GM23248 (cell line): Measurements from ENCODE around the gene NAV2. TPM values are rescaled to one million over a fixed set of nuclear protein-coding genes. Genes with fewer than 3 reads are reported as not detected.
A peak's percentile ranks its signal among the peaks of the same experiment; 100 is the strongest.

Source experiments
- DNase-seq: peaks from one replicate; pipeline ENCODE4 v3.0.0-alpha.2; 2015
- H2AFZ ChIP-seq: fragments of 200-600 bp; sonication (generic); 2 replicates; pipeline ENCODE4 v1.6.1; 2016; ENCODE audit warnings: antibody characterized with exemption
- H3F3A ChIP-seq: fragments of 200-600 bp; sonication (generic); 2 replicates; pipeline ENCODE4 v1.6.1; 2016; ENCODE audit warnings: mild to moderate bottlenecking, antibody characterized with exemption, mixed run types; ENCODE audit not compliant: insufficient read depth
- H3K27ac ChIP-seq: fragments of 200-600 bp; sonication (generic); 2 replicates; pipeline ENCODE4 v1.5.1; 2016; ENCODE audit warnings: mild to moderate bottlenecking
- H3K27me3 ChIP-seq: fragments of 200-600 bp; sonication (generic); replicated peaks from 2 replicates; pipeline ENCODE4 v1.6.1; 2016; ENCODE audit warnings: mild to moderate bottlenecking; ENCODE audit not compliant: insufficient read depth
- H3K36me3 ChIP-seq: fragments of 200-600 bp; sonication (generic); 2 replicates; pipeline ENCODE4 v1.6.1; 2016; ENCODE audit warnings: low read depth, mild to moderate bottlenecking
- H3K4me1 ChIP-seq: fragments of 200-600 bp; sonication (generic); 2 replicates; pipeline ENCODE4 v1.6.1; 2016; ENCODE audit warnings: mild to moderate bottlenecking; ENCODE audit not compliant: insufficient read depth
- H3K4me2 ChIP-seq: fragments of 200-600 bp; sonication (generic); one replicate; pipeline ENCODE4 v1.6.1; 2016; ENCODE audit warnings: mild to moderate bottlenecking; ENCODE audit not compliant: unreplicated experiment
- H3K4me3 ChIP-seq: fragments of 200-600 bp; sonication (generic); 2 replicates; pipeline ENCODE4 v1.5.1; 2016; ENCODE audit warnings: mild to moderate bottlenecking
- H3K79me2 ChIP-seq: fragments of 200-600 bp; sonication (generic); 2 replicates; pipeline ENCODE4 v1.6.1; 2016; ENCODE audit warnings: mild to moderate bottlenecking; ENCODE audit not compliant: insufficient read depth
- H3K9ac ChIP-seq: fragments of 200-600 bp; sonication (generic); 2 replicates; pipeline ENCODE4 v1.6.1; 2016; ENCODE audit warnings: mild to moderate bottlenecking
- H3K9me2 ChIP-seq: fragments of 200-600 bp; sonication (generic); 2 replicates; pipeline ENCODE4 v1.6.1; 2016; ENCODE audit warnings: mixed run types, mild to moderate bottlenecking, moderate library complexity; ENCODE audit not compliant: insufficient read depth
- H3K9me3 ChIP-seq: fragments of 200-600 bp; sonication (generic); one replicate; pipeline ENCODE4 v1.6.1; 2017; ENCODE audit warnings: low read depth
- H4K20me1 ChIP-seq: fragments of 200-600 bp; sonication (generic); 2 replicates; pipeline ENCODE4 v1.6.0; 2016; ENCODE audit not compliant: insufficient read depth
- EZH2 ChIP-seq: fragments of 200-600 bp; sonication (generic); IDR thresholded peaks from 2 replicates; pipeline ENCODE4 v1.6.1; 2018; ENCODE audit warnings: antibody characterized with exemption, mild to moderate bottlenecking; ENCODE audit not compliant: insufficient read depth, poor library complexity, severe bottlenecking
- EZH2phosphoT487 ChIP-seq: fragments of 200-600 bp; sonication (generic); IDR thresholded peaks from 2 replicates; pipeline ENCODE4 v1.6.1; 2018; ENCODE audit warnings: antibody characterized with exemption, moderate library complexity, mild to moderate bottlenecking, low read depth; ENCODE audit not compliant: insufficient read depth
- WGBS, 2 experiments: methylation state at CpG; one replicate each; pipeline ENCODE4 v1.1.6; 2015 to 2017; ENCODE audit warnings: low lambda C conversion rate in 2 of 2, low coverage in 1 of 2; ENCODE audit errors: missing lambda C conversion rate in 2 of 2; 5-methylcytosine and 5-hydroxymethylcytosine counted together
- in situ Hi-C: fragments of 300-500 bp; cut with MboI; formaldehyde crosslinking; loops from 2 replicates; pipeline ENCODE4 v1.15.0; 2020
- polyA plus RNA-seq: library from polyadenylated mRNA; unstranded; fragments of >200 nt; fragmentation: Nextera tagmentation; extraction: Ambion mirVana; gene quantifications from 2 replicates; pipeline ENCODE4 v1.2.1, GENCODE V29; 2016
- total RNA-seq: library from RNA; depleted of rRNA; stranded (reverse); fragments of >200 nt; shearing (Covaris generic); gene quantifications from 2 replicates; pipeline ENCODE4 v1.2.3, GENCODE V29; 2014

The NAV2 gene
- total and polyA plus RNA-seq, 2 experiments from 2014 or later: 5.7 to 11.9 TPM

GRCh38 chr11:19785265-19785664, 72.6 kb downstream of the NAV2 start:
- Histone ChIP-seq H3K4me3 (no peak overlapping the region), H4K20me1 (0 out of 2 replicates have a peak, but pooled peaks cover 4% of the 10 kb centered on the region), H3K36me3 (no peaks in the 10 kb centered on the region), H3K4me2 (no peak overlapping the region), H3K9ac (no peak overlapping the region), H3F3A (peaks cover 19% of the 10 kb centered on the region), H3K9me2 (no peaks in the 10 kb centered on the region), H3K79me2 (peaks cover 99% of the 10 kb centered on the region), H3K27me3 (no peaks in the 10 kb centered on the region), H3K9me3 (no peaks in the 10 kb centered on the region), H3K4me1 (peaks cover 12% of the 10 kb centered on the region), H3K27ac (no peak overlapping the region), H2AFZ (no peak overlapping the region)
- WGBS, 2 experiments: 97 to 100% methylated on average over 2 of the region's 2 CpGs
- in situ Hi-C loops: no loop called here
- no peak for DNase-seq
- TF ChIP-seq EZH2phosphoT487 (no peak), EZH2 (no peak)

GRCh38 chr11:19786644-19787043, 74.0 kb downstream of the NAV2 start:
- TF ChIP-seq EZH2: no peak
- no peak for TF ChIP-seq EZH2phosphoT487
- H3K27me3 ChIP-seq: no peaks in the 10 kb centered on the region
- H3K4me2 ChIP-seq: no peak overlapping the region
- 97 to 98% methylated on average over 2 of the region's 2 CpGs for WGBS, 2 experiments
- no peak overlapping the region for H3K27ac ChIP-seq
- H2AFZ ChIP-seq: no peak overlapping the region
- no peak overlapping the region for H3K9ac ChIP-seq
- H3K9me3 ChIP-seq: no peaks in the 10 kb centered on the region
- in situ Hi-C loops: no loop called here
- no peaks in the 10 kb centered on the region for H3K36me3 ChIP-seq
- DNase-seq: no peak
- H3K4me3 ChIP-seq: no peak overlapping the region
- H4K20me1 ChIP-seq: peaks cover 4% of the 10 kb centered on the region; the same call in 1 of the 2 replicates
- H3K4me1 ChIP-seq: peaks cover 16% of the 10 kb centered on the region
- peaks cover 25% of the 10 kb centered on the region for H3F3A ChIP-seq
- peaks cover 99% of the 10 kb centered on the region for H3K79me2 ChIP-seq
- H3K9me2 ChIP-seq: no peaks in the 10 kb centered on the region

- in situ Hi-C loops: no loop called here
- H4K20me1 ChIP-seq: peaks cover 4% of the 10 kb centered on the region; the same call in 1 of the 2 replicates
These were observed 75.8 kb downstream of the NAV2 start for GRCh38 chr11:19788435-19788834.

GRCh38 chr11:19789245-19789644, 76.6 kb downstream of the NAV2 start:
- peaks cover 97% of the 10 kb centered on the region for H3K79me2 ChIP-seq
- no peak overlapping the region for H3K4me2 ChIP-seq
- 88 to 92% methylated on average over 6 of the region's 6 CpGs for WGBS, 2 experiments

More at GRCh38 chr11:19788435-19788834, 75.8 kb downstream of the NAV2 start:
- Histone ChIP-seq H3K36me3 (no peaks in the 10 kb centered on the region), H3K4me2 (no peak overlapping the region), H3K79me2 (peaks cover 97% of the 10 kb centered on the region), H3K9me2 (no peaks in the 10 kb centered on the region), H3K4me1 (peaks cover 16% of the 10 kb centered on the region), H3F3A (peaks cover 19% of the 10 kb centered on the region; the same call in 1 of the 2 replicates), H3K27me3 (no peaks in the 10 kb centered on the region), H3K27ac (no peak overlapping the region), H2AFZ (no peak overlapping the region), H3K4me3 (no peak overlapping the region), H3K9ac (no peak overlapping the region), H3K9me3 (no peaks in the 10 kb centered on the region)
- WGBS, 2 experiments: 87 to 89% methylated on average over 4 of the region's 4 CpGs
- no peak for TF ChIP-seq EZH2
- no peak for TF ChIP-seq EZH2phosphoT487
- no peak for DNase-seq

More at GRCh38 chr11:19789245-19789644, 76.6 kb downstream of the NAV2 start:
- H3K27ac ChIP-seq: no peak overlapping the region
- no peak overlapping the region for H3K4me3 ChIP-seq
- no peaks in the 10 kb centered on the region for H3K27me3 ChIP-seq
- in situ Hi-C loops: no loop called here
- H3K9me3 ChIP-seq: no peaks in the 10 kb centered on the region
- H3K9me2 ChIP-seq: no peaks in the 10 kb centered on the region
- peaks cover 19% of the 10 kb centered on the region; the same call in 1 of the 2 replicates for H3F3A ChIP-seq
- peak overlapping the region; percentile 41; the same call in 1 of the 2 replicates for H3K9ac ChIP-seq
- no peaks in the 10 kb centered on the region for H3K36me3 ChIP-seq
- no peak overlapping the region for H2AFZ ChIP-seq
- peaks cover 16% of the 10 kb centered on the region for H3K4me1 ChIP-seq
- DNase-seq: no peak
- TF ChIP-seq EZH2phosphoT487 (no peak), EZH2 (no peak)
- H4K20me1 ChIP-seq: peaks cover 4% of the 10 kb centered on the region; the same call in 1 of the 2 replicates
